D341Med (cell line): Measurements from ENCODE around the gene ZNF286A.
"Not testable (repeated sequence)": the region's sequence is repeated elsewhere in the genome, so short reads cannot be mapped to it uniquely, and the experiment has no call there.

ENCODE experiments used
- DNase-seq: peaks from one replicate; pipeline ENCODE4 v3.0.0; 2012; ENCODE audit warnings: low spot score

ZNF286A gene

DNA sequence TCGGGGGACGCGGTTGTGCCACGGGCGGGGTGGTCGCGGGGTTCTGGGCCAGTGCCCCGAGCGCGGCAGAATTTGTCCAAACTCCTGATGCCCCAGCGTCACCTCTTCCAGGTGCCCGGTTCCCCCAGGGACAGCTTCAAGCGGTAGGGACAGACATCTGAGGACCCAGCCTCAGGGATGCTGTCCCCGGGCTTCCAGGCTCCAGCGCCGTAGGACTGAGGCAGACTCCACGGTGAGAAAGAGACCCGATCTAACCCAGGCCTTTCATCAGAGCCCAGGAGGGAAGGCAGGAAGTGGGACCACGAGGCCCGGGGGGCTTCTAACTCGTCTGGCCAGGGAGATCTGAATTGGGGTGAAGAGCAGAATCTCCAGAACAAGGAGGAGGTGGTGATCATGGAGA, 385 bp downstream of the ZNF286A start:
- not testable (repeated sequence) for DNase-seq

DNA sequence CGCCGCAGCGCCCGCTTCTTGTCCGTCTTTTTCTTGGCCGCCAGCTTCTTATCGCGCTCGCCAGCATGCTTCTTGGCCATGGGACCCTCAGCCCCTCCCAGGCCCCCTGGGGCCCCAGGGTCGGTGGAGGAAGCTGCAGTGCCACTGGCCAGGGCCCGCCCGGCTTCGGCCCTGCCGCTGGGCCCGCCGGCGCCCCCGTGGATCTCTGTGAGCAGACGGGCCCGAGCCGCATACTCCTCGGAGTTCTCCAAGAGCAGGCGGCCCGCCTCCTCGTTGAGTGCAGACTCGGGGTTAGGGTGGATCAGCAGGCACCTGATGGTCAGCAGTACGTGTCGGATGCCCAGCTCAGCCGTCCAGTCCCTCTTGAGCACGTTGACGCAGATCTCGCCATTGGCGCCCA, 4.7 kb downstream of the ZNF286A start:
- not testable (repeated sequence) for DNase-seq

DNA sequence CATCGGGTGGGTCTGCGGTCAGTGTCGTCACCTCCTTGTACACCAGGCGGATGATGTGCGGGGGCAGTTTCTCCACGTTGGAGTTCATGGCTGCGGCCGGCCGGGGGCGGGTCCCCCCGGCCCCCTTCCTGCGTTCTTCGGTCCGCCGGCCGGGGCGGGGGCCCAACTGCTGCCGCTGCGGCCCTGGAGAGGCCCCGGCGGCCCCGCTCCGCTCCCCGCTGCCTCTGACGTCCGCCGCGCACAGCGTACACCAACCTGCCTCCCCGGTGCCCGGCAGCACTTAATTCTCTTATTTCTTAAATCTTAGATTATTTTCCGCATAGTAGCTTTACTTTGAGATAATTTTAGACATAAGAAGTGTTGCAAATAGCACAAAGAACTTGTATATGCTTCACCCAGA, 5.3 kb downstream of the ZNF286A start:
- not testable (repeated sequence) for DNase-seq

DNA sequence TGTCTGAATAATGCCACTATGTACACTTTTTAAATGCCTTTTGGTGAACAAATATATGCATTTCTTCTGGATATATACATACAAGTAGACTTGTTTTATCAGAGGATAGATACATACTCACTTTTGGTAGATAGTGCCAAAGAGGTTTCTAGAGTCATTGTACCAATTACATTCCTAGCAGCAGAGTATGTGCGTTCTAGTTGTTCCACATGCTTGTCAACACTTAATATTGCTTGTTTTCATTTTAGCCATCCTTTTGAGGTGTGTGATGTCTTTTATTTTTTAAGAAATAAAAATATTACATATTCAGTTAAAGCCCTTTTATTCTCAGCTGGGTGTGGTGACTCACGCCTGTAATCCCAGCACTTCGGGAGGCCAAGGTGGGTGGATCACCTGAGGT, 9.3 kb downstream of the ZNF286A start:
- DNase-seq = not testable (repeated sequence)

DNA sequence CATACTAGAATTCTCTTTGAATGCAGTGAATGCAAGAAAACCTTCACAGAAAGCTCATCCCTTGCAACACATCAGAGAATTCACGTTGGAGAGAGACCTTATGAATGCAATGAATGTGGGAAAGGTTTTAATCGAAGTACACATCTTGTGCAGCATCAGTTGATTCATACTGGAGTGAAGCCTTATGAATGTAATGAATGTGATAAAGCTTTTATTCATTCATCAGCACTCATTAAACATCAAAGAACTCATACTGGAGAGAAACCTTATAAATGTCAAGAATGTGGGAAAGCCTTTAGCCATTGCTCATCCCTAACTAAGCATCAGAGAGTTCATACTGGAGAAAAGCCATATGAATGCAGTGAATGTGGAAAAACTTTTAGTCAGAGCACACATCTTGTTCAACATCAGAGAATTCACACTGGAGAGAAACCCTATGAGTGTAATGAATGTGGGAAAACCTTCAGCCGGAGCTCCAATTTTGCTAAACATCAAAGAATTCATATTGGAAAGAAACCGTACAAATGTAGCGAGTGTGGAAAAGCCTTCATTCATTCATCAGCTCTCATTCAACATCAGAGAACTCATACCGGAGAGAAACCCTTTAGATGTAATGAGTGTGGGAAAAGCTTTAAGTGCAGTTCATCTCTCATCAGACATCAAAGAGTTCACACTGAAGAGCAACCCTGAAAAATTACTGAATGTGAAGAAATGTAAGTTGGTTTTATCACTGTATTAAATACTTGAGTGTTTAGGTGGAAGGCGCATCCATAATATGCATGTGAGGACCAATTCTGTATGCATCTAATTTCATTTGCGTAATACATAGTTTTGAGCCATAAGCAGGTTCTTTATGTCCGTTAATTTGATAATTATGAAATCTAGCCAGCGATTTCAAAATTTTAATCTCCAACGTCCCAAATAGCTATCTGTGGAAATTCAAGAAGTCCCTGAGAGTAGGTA, 17.3 kb downstream of the ZNF286A start:
- DNase-seq = not testable (repeated sequence)

DNA sequence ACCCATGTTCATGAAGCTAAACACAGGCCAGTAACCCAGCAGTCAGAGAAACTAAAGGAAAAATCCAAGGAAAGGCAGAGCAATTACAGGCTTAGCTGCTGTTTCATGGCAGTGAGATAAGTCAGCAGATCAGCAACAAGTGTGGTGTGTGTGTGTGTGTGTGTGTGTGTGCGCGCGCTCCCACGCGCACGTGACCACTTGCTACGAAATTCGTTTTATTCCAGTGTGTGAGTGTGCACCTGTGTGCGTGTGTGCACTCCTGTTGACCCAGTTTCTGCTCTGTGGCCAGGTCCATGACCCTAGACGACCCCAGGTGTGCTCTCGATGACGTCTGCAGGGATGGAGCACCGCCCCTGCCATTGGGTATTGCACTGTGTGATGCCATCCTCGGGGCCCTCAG, 31.0 kb downstream of the ZNF286A start:
- DNase-seq = not testable (repeated sequence)

DNA sequence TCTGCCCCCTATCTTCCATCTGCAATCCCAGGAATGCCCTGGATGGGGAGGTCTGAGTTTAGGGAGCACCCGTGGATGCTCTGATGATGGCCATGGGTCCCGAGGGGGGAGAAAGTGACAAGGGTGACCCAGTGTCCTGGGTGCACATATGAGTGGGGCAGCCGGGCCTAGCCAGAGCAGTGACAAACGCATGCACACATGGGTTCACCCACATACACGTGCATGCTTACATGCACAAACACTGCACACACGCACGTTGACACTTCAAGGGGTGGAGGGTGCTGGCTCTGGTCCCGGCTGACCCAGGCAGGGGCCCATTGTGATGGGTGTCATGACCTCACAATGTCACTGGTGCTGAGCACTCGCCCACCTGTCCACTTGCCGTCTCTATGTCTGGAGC, 32.3 kb downstream of the ZNF286A start, which contains the start of gene TBC1D26:
TBC1D26 (plus strand) TSS at position 384 of the 400 bp plus-strand sequence. CDS start 3,066 bp downstream, outside the sequence.
- DNase-seq = not testable (repeated sequence)

DNA sequence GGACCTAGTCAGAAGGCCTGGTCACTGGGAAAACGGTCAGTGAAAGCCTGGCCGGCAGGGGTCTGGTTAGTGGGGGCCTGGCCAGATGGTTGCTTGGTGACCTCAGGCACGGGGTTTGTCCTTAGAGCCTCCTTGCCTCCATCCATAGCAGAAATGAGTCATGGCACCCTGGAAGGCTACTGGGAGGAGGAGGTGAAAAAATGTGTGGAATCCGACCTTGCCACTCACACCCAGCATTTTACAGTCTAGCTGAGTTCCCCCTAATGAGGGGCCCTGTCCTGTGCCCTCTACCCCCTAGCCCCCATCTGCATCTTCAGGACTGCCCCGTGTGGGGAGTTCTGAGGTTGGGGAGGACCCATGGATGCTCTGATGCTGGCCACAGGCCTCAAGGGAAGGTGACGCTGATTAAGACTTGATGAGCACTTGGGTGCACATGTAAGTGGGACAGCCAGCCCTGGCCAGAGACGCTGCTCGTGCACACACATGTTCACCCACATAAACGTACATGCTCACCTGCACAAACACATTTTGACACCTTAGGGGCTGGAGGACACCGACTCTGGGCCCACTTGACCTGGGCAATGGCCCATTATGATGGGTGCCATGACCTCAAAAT, 33.7 kb downstream of the ZNF286A start:
- DNase-seq = not testable (repeated sequence)

DNA sequence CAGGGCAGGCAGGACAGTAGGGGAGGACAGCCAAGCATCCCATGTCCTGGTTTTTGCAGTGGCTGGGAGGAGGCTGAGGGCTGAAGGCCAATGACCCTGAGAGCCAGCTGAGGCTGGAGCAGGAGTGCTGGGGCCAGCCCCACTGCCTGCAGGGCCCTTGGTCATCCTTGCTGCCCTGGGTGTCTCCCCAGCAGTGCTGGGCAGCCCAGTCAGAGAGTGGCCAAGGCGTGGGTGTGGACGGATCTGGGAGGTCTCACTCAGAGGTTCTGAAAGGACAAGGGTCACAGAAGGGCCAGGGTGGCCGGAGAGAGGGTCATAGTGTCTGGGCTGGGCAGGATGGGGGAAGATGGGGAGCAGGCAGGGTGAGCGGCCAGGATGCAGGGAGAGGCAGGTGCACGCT, 37.0 kb downstream of the ZNF286A start:
- not testable (repeated sequence) for DNase-seq

DNA sequence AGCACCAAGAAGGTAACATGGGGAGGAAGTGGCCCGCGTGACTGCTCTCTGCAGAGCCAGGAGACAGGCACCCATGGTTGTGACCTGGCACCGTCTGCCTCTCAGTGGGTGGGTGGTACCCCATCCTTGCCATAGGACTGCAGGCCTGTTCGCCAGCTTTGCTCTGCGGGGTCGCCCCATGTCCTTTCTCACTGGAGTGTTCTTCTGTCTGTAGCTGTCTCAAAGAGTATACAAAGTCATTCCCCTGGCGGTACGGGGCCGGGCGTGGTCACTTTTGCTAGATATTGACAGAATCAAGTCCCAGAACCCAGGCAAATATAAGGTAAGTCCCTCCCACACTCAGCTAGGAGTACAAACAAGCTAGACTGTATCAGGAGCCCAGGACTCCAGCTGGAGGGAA, 38.5 kb downstream of the ZNF286A start:
- no peak for DNase-seq

DNA sequence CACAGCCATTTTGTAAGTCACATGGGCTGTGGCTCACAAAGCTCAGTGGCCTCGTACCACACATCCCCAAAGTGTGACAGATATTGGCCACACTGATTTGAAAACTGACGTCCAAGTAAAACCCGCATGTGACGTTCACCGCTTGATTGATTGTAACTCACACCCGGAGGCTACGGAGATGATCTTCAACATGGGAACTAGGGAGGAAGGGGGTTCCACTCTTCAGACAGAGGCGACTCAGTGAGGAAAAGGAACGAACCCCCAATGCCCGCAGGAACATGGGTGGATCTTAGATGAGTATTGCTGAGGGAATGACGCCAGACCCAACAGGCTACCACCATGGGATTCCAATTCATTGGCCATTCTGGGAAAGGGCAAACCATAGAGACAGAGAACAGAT, 39.7 kb downstream of the ZNF286A start:
- DNase-seq = not testable (repeated sequence)

DNA sequence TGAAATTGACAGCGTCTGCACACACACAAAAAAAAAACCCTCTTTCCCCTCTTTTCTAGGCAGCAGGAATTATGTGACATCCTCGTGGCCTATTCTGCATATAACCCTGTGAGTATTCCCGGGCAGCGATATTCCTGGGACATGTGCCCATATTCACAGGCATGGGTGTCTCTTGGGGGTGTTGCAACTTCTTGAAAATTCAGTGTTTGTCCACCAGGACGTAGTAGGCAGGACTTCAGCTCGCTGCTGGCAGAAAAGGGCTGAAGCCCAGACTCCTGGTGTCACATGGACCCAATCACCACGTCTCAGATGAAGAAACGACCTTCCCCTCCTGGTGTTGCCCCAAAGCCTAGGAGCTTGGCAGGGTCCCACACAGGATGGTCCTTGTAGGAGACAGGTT, 40.5 kb downstream of the ZNF286A start:
- DNase-seq = not testable (repeated sequence)

DNA sequence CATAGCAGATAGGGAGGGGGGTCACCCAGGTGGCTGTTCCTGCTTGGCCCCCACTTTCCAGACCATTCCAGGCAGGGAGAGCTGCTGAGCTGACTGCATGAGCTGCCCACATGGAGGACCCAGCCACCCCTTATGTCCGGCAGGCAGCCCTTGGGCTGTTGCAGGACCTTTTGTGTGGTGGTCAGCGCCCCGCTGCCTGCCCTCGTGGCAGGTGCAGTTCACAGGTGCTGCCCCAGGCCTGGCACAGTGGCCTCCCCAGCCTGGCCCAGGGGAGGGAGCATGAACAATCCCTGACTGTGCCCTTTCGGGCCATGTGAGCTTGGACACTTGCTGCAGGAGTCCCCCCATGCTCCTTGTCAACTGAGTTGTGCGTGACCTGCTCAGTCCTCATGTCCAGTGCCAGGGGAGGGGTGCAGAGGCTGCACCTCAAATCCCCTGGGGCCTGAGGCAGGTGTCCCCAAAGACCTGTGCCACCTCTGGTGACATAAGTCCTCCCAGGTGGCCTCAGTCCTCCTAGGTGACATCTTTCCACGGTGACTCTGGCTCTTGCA, 41.1 kb downstream of the ZNF286A start:
- no peak for DNase-seq

DNA sequence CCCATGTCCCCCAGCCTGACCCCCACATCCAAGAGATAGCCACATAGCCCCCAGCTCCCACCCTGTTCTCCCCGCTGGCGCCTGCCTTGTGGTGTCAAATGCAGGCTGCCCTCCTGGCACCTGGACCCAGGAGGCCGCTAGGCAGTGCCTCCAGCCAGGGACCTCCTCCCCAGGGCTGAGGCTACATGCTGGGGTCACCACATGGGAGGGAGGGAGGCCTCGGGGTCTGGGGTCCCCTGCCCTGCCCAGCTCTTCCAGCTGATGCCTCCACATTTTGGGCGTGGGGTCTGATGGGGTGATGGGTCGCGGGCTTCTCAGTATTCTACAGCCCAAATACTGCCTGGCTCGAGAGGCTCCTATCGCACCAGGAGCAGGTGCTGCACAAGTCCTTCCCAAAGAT, 42.1 kb downstream of the ZNF286A start:
- DNase-seq = no peak

DNA sequence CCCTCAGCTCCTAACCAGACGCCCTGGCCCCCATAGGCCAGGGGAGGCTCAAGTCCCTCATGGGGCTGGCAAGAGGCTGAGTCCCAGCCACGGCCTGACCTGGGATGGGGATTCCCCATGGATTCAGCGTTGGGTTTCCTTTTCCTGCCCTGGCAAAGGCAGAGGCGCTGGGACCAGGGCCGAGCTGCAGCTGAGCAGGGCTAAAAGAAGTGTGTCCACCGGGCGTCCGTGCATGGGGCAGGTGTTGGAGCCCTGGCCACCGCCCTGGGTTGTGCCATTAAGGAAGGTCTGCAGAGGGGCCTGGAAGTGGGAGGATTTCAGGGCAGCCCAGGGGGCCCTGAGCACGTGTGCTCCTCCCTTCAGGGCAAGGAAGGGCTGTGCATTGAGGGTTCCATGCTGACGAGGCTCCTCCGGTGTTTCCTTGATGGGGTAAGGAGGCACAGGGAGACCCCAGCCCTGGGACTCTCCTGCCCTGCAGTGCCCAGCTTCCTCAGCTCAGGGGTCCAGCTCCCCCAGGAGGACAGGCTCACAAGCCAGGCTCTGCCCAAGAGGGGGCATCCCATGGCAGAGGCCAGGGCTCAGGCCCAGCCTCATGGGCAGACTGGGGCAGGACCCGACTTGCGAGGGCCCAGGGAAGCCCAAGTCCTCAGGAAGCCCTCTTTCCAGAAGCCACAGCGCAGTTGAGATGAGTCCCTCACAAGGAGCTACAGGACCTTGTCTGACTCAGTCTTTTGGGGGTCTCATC, 42.7 kb downstream of the ZNF286A start:
- DNase-seq = no peak

DNA sequence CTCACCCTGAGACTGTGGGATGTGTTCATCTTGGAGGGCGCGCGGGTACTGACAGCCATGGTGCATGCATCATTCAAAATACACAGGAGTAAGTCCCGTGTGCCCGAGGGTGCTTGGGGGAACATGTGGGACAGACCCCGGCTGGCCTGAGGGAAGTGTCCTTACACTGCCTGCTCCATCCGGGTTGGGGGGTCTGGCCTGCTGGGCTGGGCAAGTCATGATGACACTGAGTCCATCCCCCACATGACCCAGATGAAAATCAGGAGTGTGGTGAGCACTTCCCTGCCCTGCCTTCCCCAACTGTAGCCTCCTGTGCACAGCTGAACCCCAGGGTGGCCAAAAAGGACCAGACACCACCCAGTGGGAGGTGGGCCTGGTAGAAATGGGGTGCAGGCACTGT, 43.4 kb downstream of the ZNF286A start:
- DNase-seq = no peak

DNA sequence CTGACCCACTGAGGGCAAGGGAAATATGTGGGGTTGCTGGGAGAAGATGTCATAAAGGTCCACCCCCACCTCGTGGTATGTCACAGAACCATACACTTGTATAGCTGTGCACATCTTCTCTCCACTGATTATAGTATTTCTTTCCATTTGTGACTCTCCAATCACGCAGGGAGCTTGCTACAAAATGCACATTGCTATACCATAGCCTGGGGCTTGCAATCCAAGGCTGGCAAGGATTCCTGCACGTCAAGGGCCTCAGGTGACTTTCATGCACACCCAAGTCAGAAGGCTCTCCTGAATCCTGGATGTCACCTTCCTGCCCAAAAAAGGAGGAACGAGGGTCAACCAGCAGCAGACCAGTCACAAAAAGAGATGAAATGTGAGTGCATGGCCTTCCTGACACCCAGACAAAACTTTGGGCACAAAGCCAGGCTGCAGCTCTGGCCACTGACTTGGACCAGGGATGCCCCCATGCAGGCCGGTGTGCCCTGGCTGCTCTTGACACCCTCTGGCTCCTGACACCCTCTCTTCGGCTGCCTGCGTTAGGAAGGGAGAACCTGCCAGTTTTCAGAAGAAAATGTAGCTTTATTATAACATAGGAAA, 44.6 kb downstream of the ZNF286A start:
- DNase-seq = no peak

DNA sequence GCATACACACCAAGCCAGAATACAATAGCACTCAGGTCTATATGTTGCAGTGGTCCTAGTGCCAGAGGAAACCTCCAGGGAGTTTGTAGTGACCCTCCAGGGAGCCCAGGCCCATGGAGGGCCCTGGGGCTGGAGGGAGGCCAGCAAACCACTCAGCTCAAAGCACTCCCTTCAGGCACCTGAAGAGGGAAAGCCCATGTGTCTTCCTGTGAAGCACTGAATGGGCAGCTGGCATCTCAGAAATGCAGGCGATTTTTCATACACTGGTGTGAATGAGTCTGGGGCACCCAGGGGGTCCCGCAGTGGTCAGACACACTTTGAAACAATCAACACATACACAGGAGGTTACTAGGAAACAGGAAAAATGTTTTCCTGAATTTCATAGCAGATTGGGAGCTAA, 45.3 kb downstream of the ZNF286A start:
- peak; percentile 14 for DNase-seq

DNA sequence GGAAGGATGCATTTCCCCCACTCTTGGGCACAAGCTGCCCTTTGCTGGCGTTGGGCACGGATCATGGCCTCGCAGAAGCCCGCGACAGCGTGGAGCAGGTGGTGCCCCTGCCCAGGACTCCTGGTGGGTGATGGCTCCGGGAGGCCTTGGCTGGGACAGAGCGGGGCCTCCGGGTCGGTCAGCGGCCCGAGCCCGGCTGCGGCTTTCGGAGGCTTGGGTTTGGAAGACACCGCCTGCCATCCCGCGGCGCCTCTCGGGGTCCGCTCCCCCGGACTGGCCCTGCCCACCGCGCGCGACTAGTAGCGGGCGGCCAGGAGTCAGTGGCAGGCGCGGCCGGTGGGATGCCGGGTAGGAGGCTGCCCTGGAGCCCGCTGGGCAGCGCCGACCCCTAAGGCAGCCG, 49.9 kb downstream of the ZNF286A start:
- DNase-seq = not testable (repeated sequence)

DNA sequence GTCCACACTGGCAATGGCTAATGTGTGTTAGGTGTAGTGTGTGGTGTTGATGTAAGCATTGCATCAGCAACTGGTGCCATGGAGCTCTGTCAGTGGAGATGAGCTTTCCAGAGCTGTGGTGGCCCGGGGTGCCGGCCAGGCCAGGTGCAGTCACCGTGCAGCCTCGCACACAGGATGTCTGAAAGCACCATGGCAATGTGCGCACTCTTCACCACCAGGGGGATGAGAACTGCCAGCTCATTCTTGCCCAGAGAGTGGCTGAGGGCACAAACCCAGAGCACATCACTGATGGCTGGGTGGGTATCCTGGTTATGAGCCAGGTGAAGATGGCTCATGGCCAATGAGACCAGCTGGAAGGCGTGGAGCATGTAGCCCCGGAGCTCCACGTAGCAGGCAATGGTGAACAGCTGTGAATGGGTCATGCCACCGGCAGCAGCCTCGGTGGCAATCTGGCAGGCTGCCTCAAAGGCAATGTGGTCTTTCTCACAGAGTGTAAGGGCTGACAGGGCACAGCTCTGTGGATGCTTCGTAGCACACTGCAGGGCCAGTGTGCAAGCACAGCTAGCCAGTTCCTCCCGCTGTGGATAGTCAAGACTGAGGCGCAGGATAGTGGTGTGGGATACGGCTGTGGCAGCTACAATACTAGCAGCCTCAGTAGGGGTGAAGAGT, 69.4 kb downstream of the ZNF286A start:
- DNase-seq = not testable (repeated sequence)
